GM15510 (cell line): ENCODE measurements around the gene ACACA.

Experiments
- POLR2A ChIP-seq: IDR thresholded peaks from 3 replicates; pipeline ENCODE4 v1.6.1; 2011; ENCODE audit warnings: borderline replicate concordance; ENCODE audit not compliant: insufficient read length; ENCODE audit errors: extremely low read depth

Gene ACACA

GRCh38 chr17:37106049-37106448 lies 300.6 kb downstream of the ACACA start:
- TF ChIP-seq POLR2A: no peak

- TF ChIP-seq POLR2A: no peak
Measured at GRCh38 chr17:37103231-37103630, 303.4 kb downstream of the ACACA start.

GRCh38 chr17:37101306-37101705 lies 305.3 kb downstream of the ACACA start:
- TF ChIP-seq POLR2A: no peak

- no peak for TF ChIP-seq POLR2A
Measured at GRCh38 chr17:37100231-37100630, 306.4 kb downstream of the ACACA start.

- TF ChIP-seq POLR2A: no peak
Measured at GRCh38 chr17:37098910-37099664, 307.5 kb downstream of the ACACA start.

GRCh38 chr17:37098152-37098551 lies 308.5 kb downstream of the ACACA start:
- TF ChIP-seq POLR2A: no peak

GRCh38 chr17:37097154-37097553 lies 309.5 kb downstream of the ACACA start:
- TF ChIP-seq POLR2A: no peak

GRCh38 chr17:37096071-37096470 lies 310.6 kb downstream of the ACACA start:
- no peak for TF ChIP-seq POLR2A

GRCh38 chr17:37094391-37094790 lies 312.2 kb downstream of the ACACA start:
- no peak for TF ChIP-seq POLR2A

- no peak for TF ChIP-seq POLR2A
Measured at GRCh38 chr17:37092701-37093100, 313.9 kb downstream of the ACACA start.

GRCh38 chr17:37092071-37092470 lies 314.6 kb downstream of the ACACA start:
- no peak for TF ChIP-seq POLR2A

GRCh38 chr17:37090941-37091340 lies 315.7 kb downstream of the ACACA start:
- TF ChIP-seq POLR2A: no peak

- no peak for TF ChIP-seq POLR2A
Measured at GRCh38 chr17:37089956-37090355, 316.7 kb downstream of the ACACA start.

- no peak for TF ChIP-seq POLR2A
Measured at GRCh38 chr17:37088913-37089312, 317.7 kb downstream of the ACACA start.

GRCh38 chr17:37088459-37088858 lies 318.2 kb downstream of the ACACA start:
- TF ChIP-seq POLR2A: no peak

- TF ChIP-seq POLR2A: no peak
Measured at GRCh38 chr17:37087683-37088082, 319.0 kb downstream of the ACACA start.
